Measurements from ENCODE around the gene DOCK7. TPM values are rescaled to one million over a fixed set of nuclear protein-coding genes. Genes with fewer than 3 reads are reported as not detected.

The DOCK7 gene
- polyA plus RNA-seq, 3 donors: 2.9 to 3.7 (median 3.5) TPM

DNA sequence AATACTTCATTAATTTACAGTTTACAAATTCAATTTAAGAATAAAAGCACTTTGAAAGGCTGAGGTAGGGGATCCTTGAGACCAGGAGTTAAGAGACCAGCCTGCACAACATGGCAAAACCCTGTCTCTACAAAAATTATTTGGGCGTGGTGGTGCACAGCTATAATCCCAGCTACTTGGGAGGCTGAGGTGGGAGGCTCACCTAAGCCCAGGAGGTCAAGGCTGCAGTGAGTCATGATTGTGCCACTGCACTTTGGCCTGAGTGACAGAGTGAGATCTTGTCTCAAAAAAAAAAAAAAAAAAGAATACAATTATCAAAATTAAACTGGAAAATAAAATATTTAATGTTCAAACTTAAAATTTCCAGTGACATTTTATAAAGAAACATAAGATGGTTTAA lies 179.2 kb downstream of the DOCK7 start:
- intact Hi-C loops (cut with micrococcal nuclease): loop anchor here (5.0 to 10.0 kb wide), 2 partner anchors 236 to 238 kb away; no protein-coding TSS in a partner anchor
- no peak overlapping the region for H3K4me2 ChIP-seq (replicated peaks; ENCODE audit: extremely low read depth, low read length, poor library complexity, severe bottlenecking)

DNA sequence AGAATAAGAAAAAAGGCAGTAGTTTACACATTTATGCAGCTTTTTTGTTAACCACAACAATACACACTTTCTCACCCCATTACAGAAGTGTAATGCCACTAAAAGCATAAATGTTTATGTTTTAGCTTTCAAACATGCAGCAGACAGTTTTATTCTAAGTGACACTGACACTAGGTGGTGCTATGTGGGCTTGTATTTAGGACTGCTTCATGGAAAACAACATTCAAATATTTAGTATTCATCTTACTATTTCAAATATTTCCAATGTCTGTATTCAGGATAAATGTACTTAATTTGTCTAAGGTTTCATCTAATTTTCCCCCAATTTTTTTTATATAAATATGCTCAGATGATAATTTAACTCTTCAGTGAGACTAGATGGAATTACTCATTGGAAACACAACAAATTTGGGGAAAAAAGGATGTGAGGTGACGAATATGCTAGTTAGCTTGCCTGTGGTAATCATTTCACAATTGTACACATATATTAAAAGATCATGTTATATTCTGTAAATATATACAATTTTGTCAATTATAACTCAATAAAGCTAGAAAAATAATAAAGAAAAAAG lies 179.9 kb downstream of the DOCK7 start:
- H3K27me3 Mint-ChIP-seq (ENCODE audit: low read depth in 3 of 3): peaks cover 0 to 3% (median 0%) of the 10 kb centered on the region in 3 donors
- Histone ChIP-seq H3K9ac (ENCODE audit: insufficient read depth, low read length, poor library complexity, severe bottlenecking) (no peak overlapping the region), H3K79me2 (ENCODE audit: insufficient read depth, low read length) (no peaks in the 10 kb centered on the region), H4K20me1 (ENCODE audit: insufficient read depth, low read length) (no peaks in the 10 kb centered on the region), H3K4me1 (ENCODE audit: control insufficient read depth in 1 of 2, insufficient read depth in 2 of 2, low read length in 2 of 2) (no peaks in the 10 kb centered on the region), H3K4me3 (replicated peaks in 1 of 3; ENCODE audit: low read depth in 2 of 3, low read length in 3 of 3) (no peak overlapping the region), H3K4me2 (replicated peaks; ENCODE audit: extremely low read depth, low read length, poor library complexity, severe bottlenecking) (no peak overlapping the region), H3K27ac (ENCODE audit: low read depth in 1 of 2, low read length in 2 of 2) (no peak overlapping the region), H3K27me3 (ENCODE audit: control insufficient read depth in 2 of 2, insufficient read depth in 2 of 2, low read length in 2 of 2) (no peaks in the 10 kb centered on the region), H3K36me3 (replicated peaks in 1 of 2; ENCODE audit: control insufficient read depth in 1 of 2, insufficient read depth in 2 of 2, low read length in 2 of 2) (no peaks in the 10 kb centered on the region), H3K9me3 (replicated peaks in 1 of 2; ENCODE audit: control insufficient read depth in 1 of 2, insufficient read depth in 1 of 2, low read length in 2 of 2) (no peaks in the 10 kb centered on the region), H2AFZ (ENCODE audit: insufficient read depth, low read depth, low read length, poor library complexity, severe bottlenecking) (no peak overlapping the region)
- H3K9me3 Mint-ChIP-seq: no peaks in the 10 kb centered on the region
- DNase-seq: peak; percentile 17 to 33 (median 29)
- H3K36me3 Mint-ChIP-seq: peaks cover 5 to 7% of the 10 kb centered on the region in 2 donors
- H3K4me3 Mint-ChIP-seq: no peak overlapping the region
- H3K27ac Mint-ChIP-seq: no peak overlapping the region
- no CpG with 5 or more reads among the region's 1 CpG for WGBS (ENCODE audit: insufficient coverage)
- TF ChIP-seq, protein P1, sequence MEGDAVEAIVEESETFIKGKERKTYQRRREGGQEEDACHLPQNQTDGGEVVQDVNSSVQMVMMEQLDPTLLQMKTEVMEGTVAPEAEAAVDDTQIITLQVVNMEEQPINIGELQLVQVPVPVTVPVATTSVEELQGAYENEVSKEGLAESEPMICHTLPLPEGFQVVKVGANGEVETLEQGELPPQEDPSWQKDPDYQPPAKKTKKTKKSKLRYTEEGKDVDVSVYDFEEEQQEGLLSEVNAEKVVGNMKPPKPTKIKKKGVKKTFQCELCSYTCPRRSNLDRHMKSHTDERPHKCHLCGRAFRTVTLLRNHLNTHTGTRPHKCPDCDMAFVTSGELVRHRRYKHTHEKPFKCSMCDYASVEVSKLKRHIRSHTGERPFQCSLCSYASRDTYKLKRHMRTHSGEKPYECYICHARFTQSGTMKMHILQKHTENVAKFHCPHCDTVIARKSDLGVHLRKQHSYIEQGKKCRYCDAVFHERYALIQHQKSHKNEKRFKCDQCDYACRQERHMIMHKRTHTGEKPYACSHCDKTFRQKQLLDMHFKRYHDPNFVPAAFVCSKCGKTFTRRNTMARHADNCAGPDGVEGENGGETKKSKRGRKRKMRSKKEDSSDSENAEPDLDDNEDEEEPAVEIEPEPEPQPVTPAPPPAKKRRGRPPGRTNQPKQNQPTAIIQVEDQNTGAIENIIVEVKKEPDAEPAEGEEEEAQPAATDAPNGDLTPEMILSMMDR (IDR thresholded peaks at IDR 0.05): peak; percentile 61
- no peaks in the 10 kb centered on the region for H3K4me1 Mint-ChIP-seq
- intact Hi-C loops (cut with micrococcal nuclease): loop anchor here (5.0 to 10.0 kb wide), 2 partner anchors 237 to 239 kb away; no protein-coding TSS in a partner anchor

More for the DNA sequence above, 179.2 kb downstream of the DOCK7 start:
- no peaks in the 10 kb centered on the region for H3K4me1 Mint-ChIP-seq
- Histone ChIP-seq H3K4me1 (ENCODE audit: control insufficient read depth in 1 of 2, insufficient read depth in 2 of 2, low read length in 2 of 2) (no peaks in the 10 kb centered on the region), H3K9me3 (replicated peaks in 1 of 2; ENCODE audit: control insufficient read depth in 1 of 2, insufficient read depth in 1 of 2, low read length in 2 of 2) (no peaks in the 10 kb centered on the region), H3K79me2 (ENCODE audit: insufficient read depth, low read length) (no peaks in the 10 kb centered on the region), H2AFZ (ENCODE audit: insufficient read depth, low read depth, low read length, poor library complexity, severe bottlenecking) (no peak overlapping the region), H3K4me3 (replicated peaks in 1 of 3; ENCODE audit: low read depth in 2 of 3, low read length in 3 of 3) (no peak overlapping the region), H3K27me3 (ENCODE audit: control insufficient read depth in 2 of 2, insufficient read depth in 2 of 2, low read length in 2 of 2) (no peaks in the 10 kb centered on the region), H4K20me1 (ENCODE audit: insufficient read depth, low read length) (no peaks in the 10 kb centered on the region), H3K36me3 (replicated peaks in 1 of 2; ENCODE audit: control insufficient read depth in 1 of 2, insufficient read depth in 2 of 2, low read length in 2 of 2) (no peaks in the 10 kb centered on the region), H3K9ac (ENCODE audit: insufficient read depth, low read length, poor library complexity, severe bottlenecking) (no peak overlapping the region), H3K27ac (ENCODE audit: low read depth in 1 of 2, low read length in 2 of 2) (no peak overlapping the region)
- TF ChIP-seq, protein P1 (IDR thresholded peaks at IDR 0.05): no peak
- peaks cover 5 to 8% of the 10 kb centered on the region in 2 donors for H3K36me3 Mint-ChIP-seq
- H3K4me3 Mint-ChIP-seq: no peak overlapping the region
- H3K9me3 Mint-ChIP-seq: no peaks in the 10 kb centered on the region
- DNase-seq: no peak
- peaks cover 0 to 3% (median 0%) of the 10 kb centered on the region in 3 donors for H3K27me3 Mint-ChIP-seq (ENCODE audit: low read depth in 3 of 3)
- WGBS (ENCODE audit: insufficient coverage): no CpG with 5 or more reads among the region's 1 CpG
- H3K27ac Mint-ChIP-seq: no peak overlapping the region

Measured in CD14-positive monocyte (primary cell).